ENCODE data around the gene PANK2. TPM values are rescaled to one million over a fixed set of nuclear protein-coding genes. Genes with fewer than 3 reads are reported as not detected.

PANK2 gene
- total and polyA plus RNA-seq, 2 of the 8 experiments (the other 6 are each of a cell fraction or from before 2014, with no cell fraction given): 17.1 to 57.5 TPM

DNA sequence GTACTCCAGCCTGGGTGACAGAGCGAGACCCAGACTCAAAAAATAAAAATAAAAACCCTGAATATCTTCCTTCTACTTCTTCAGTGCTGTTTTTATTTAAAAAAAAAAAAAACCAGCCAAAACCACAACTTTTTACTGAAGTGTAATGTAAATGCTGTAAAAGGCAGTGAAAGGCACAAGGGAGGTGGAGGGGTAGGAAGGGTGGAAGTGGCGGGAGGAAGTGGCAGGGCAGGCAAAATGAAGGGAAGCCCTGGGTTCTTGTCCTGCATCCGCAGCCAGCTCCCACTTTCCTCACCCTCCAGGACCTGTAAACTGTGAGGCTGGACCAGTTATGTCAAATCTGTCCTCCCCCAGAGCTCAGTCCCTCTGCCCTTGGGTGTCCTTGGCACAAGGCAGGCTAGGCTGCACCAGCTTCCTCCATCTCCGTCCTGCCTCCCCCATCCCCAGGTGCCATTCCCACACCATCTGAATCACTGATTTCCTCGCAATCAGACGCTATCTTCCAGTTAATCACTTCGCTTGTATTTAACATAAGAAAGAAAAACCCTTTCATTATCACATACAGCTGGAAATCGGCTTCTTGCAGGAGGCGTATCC lies 13.7 kb upstream of the PANK2 start:
- no peak overlapping the region for H3K4me3 ChIP-seq (ENCODE audit: extremely low read depth in 1 of 4, insufficient read depth in 2 of 4, low read depth in 3 of 4, low read length in 4 of 4)
- ChIA-PET CTCF (ENCODE audit: partially characterized antibody) (interaction anchor here (0.6 to 2.1 kb wide), 9 partner anchors 8 to 196 kb away, joined by 3 to 7 read pairs (median 3); partner anchors contain the start of gene ADISSP), POLR2A (ENCODE audit: partially characterized antibody) (interaction anchor here (1.0 to 6.3 kb wide), 7 partner anchors 9 to 20 kb away, joined by 4 to 34 read pairs (median 7); no protein-coding TSS in a partner anchor)
- no peak overlapping the region for H2AK5ac ChIP-seq (ENCODE audit: low read depth, low read length)
- H3K56ac ChIP-seq (replicated peaks; ENCODE audit: insufficient read length, low read depth, low read length): no peak overlapping the region
- H2BK120ac ChIP-seq (replicated peaks; ENCODE audit: low read depth, low read length): no peak overlapping the region
- no peak overlapping the region for H3K4me2 ChIP-seq (ENCODE audit: insufficient read depth in 1 of 2, low read depth in 2 of 2, low read length in 2 of 2)
- H3K9me3 ChIP-seq (ENCODE audit: insufficient read depth in 2 of 2, low read depth in 1 of 2, low read length in 1 of 2): no peaks in the 10 kb centered on the region
- H3K79me2 ChIP-seq (ENCODE audit: control insufficient read depth in 1 of 2, insufficient read depth in 2 of 2, low read length in 2 of 2): no peaks in the 10 kb centered on the region
- no peak overlapping the region for H2BK15ac ChIP-seq (ENCODE audit: low read length)
- no peak overlapping the region for H2BK12ac ChIP-seq (ENCODE audit: low read depth, low read length)
- H3K9ac ChIP-seq (replicated peaks in 1 of 4; ENCODE audit: extremely low read depth in 1 of 4, low read depth in 3 of 4, low read length in 3 of 4): no peak overlapping the region
- H4K5ac ChIP-seq (ENCODE audit: insufficient read length, low read depth, low read length): no peak overlapping the region
- DNase-seq (ENCODE audit: low read depth in 1 of 2, low spot score in 2 of 2) (no peak), FAIRE-seq (no peak)
- no peak overlapping the region for H3K23ac ChIP-seq (ENCODE audit: insufficient read length)
- no peak overlapping the region for H4K8ac ChIP-seq (ENCODE audit: extremely low read depth, insufficient read depth, low read length)
- H2BK5ac ChIP-seq (ENCODE audit: low read depth, low read length): no peak overlapping the region
- no peak overlapping the region for H4K91ac ChIP-seq (replicated peaks; ENCODE audit: insufficient read length, low read length)
- H4K20me1 ChIP-seq (replicated peaks in 1 of 2; ENCODE audit: control insufficient read depth in 1 of 2, insufficient read depth in 2 of 2, low read length in 2 of 2): peaks cover 0 to 2% of the 10 kb centered on the region in 2 experiments
- no peaks in the 10 kb centered on the region for H3K27me3 ChIP-seq (replicated peaks in 1 of 4; ENCODE audit: control insufficient read depth in 3 of 4, extremely low read depth in 1 of 4, insufficient read depth in 3 of 4, low read length in 3 of 4)
- H3K18ac ChIP-seq (ENCODE audit: extremely low read depth, low read length): no peak overlapping the region
- no peaks in the 10 kb centered on the region for H3K23me2 ChIP-seq (ENCODE audit: low read depth, low read length)
- no peak overlapping the region for H3K27ac ChIP-seq (ENCODE audit: low read depth, low read length)
- no peak overlapping the region for H2AFZ ChIP-seq (ENCODE audit: low read length)
- no peaks in the 10 kb centered on the region for H3K4me1 ChIP-seq (replicated peaks in 1 of 4; ENCODE audit: control insufficient read depth in 3 of 4, insufficient read depth in 4 of 4, low read length in 3 of 4)
- TF ChIP-seq RBBP5 (IDR thresholded peaks at IDR 0.05; ENCODE audit: borderline replicate concordance, low read depth, low read length) (no peak), POLR2AphosphoS5 (IDR thresholded peaks at IDR 0.05; ENCODE audit: low read depth, low read length) (peak; percentile 51; the same call in 1 of the 2 replicates), CBX8 (IDR thresholded peaks at IDR 0.05; ENCODE audit: borderline replicate concordance, low read depth, low read length) (no peak), JUND (IDR thresholded peaks at IDR 0.05; ENCODE audit: low read length) (no peak), JUN (IDR thresholded peaks at IDR 0.05; ENCODE audit: low read depth, low read length) (no peak), RFX5 (IDR thresholded peaks at IDR 0.05; ENCODE audit: borderline replicate concordance, low read depth, low read length) (no peak), GTF2F1 (IDR thresholded peaks at IDR 0.05; ENCODE audit: borderline replicate concordance, low read depth, low read length) (no peak)
- H3K14ac ChIP-seq (ENCODE audit: insufficient read length): no peak overlapping the region
- peaks cover 2% of the 10 kb centered on the region; the same call in 1 of the 2 replicates for H3K79me1 ChIP-seq (ENCODE audit: low read depth, low read length)
- H2BK20ac ChIP-seq (ENCODE audit: low read length): no peak overlapping the region
- H3K36me3 ChIP-seq (ENCODE audit: control insufficient read depth in 2 of 4, insufficient read depth in 4 of 4, low read length in 3 of 4): peaks cover 0 to 3% (median 1%) of the 10 kb centered on the region in 4 experiments; a peak in 2 of 8 replicates
- WGBS, 2 experiments (ENCODE audit: extremely low coverage in 1 of 2, insufficient coverage in 1 of 2, insufficient read length in 1 of 2, insufficient replicate concordance in 2 of 2, low coverage in 1 of 2, low lambda C conversion rate in 2 of 2, missing lambda C conversion rate in 1 of 2): 88% methylated on average over 9 of the region's 9 CpGs; no CpG with 5 or more reads in 1 of the 2 experiments
- no peak overlapping the region for H3K4ac ChIP-seq (replicated peaks; ENCODE audit: insufficient read length, low read depth, low read length)
